ENCODE results near the gene SMARCB1. TPM values are rescaled to one million over a fixed set of nuclear protein-coding genes. Genes with fewer than 3 reads are reported as not detected.

The SMARCB1 gene
- total and polyA plus RNA-seq, 4 donors, result 24.2 to 53.5 (median 40.0) TPM

DNA sequence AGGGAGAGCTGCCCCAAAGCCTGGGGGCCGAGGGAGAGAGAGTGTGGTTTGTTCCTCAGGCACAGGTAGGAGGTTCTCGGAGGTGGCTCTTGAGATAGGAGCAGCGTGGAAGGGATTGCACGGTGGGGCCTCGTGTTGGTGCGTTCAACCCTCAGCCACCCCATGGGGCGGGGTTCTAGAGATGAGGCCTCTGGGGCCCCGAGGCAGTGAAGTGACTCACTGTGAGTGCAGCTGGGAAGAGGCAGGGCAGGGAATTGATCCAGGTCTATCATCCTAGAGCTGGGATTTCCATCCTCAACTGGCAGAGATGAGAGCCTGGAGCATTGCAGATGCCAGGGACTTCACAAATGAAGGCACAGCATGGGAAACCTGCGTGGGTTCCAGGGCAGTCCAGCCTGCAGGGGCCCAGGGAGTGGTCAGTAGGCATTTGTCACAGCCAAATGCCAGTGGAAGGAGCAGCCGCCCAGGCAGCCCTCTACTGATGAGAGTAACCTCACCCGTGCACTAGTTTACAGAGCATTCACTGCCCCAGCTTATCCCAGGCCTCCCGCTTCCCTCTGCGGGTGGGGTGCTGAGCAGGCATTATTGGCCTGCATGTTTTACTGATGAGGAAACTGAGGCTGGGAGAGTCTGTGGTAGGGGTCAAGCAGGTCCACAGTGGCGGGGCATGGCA, 5.1 kb upstream of the SMARCB1 start:
- Histone ChIP-seq H3K27me3 (ENCODE audit: control insufficient read depth in 1 of 2, insufficient read depth in 2 of 2, low read length in 1 of 2) (no peaks in the 10 kb centered on the region), H3K9me3 (ENCODE audit: control insufficient read depth, low read length) (no peaks in the 10 kb centered on the region), H3K36me3 (ENCODE audit: control insufficient read depth in 1 of 2, insufficient read depth in 2 of 2, low read length in 1 of 2) (no peaks in the 10 kb centered on the region), H3K27ac (ENCODE audit: low read depth in 1 of 2, low read length in 2 of 2) (no peak overlapping the region), H3K4me1 (ENCODE audit: control insufficient read depth in 1 of 2, insufficient read depth in 2 of 2, low read length in 2 of 2) (no peaks in the 10 kb centered on the region), H3K4me3 (ENCODE audit: low read length in 2 of 2) (no peak overlapping the region)
- 87 to 89% methylated on average over 14 of the region's 14 CpGs for WGBS, 2 donors
- no peak for DNase-seq
- intact Hi-C loops (cut with DNase I), result no loop called here
- ATAC-seq (ENCODE audit: low FRiP score), result no peak

DNA sequence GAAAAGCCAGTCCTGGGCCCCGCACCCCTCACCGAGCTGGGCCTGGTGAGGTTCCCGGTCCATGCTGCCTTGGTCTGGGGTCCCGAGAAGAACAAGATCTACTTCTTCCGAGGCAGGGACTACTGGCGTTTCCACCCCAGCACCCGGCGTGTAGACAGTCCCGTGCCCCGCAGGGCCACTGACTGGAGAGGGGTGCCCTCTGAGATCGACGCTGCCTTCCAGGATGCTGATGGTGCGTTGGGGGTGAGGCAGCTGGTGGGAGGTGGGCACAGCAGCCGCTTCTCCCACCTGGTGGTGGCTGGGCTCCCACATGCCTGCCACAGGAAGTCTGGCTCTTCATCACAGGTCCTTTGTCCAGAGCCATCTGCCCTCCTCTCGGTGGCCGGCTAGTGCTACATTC, 4.5 kb upstream of the SMARCB1 start:
- WGBS, 2 donors, result 96 to 98% methylated on average over 16 of the region's 16 CpGs
- Histone ChIP-seq H3K4me1 (ENCODE audit: control insufficient read depth in 1 of 2, insufficient read depth in 2 of 2, low read length in 2 of 2) (no peaks in the 10 kb centered on the region), H3K27ac (ENCODE audit: low read depth in 1 of 2, low read length in 2 of 2) (no peak overlapping the region), H3K36me3 (ENCODE audit: control insufficient read depth in 1 of 2, insufficient read depth in 2 of 2, low read length in 1 of 2) (no peaks in the 10 kb centered on the region), H3K4me3 (ENCODE audit: low read length in 2 of 2) (no peak overlapping the region), H3K27me3 (ENCODE audit: control insufficient read depth in 1 of 2, insufficient read depth in 2 of 2, low read length in 1 of 2) (no peaks in the 10 kb centered on the region), H3K9me3 (ENCODE audit: control insufficient read depth, low read length) (no peaks in the 10 kb centered on the region)
- ATAC-seq (ENCODE audit: low FRiP score) (no peak), DNase-seq (no peak)
- intact Hi-C loops (cut with DNase I), result no loop called here

DNA sequence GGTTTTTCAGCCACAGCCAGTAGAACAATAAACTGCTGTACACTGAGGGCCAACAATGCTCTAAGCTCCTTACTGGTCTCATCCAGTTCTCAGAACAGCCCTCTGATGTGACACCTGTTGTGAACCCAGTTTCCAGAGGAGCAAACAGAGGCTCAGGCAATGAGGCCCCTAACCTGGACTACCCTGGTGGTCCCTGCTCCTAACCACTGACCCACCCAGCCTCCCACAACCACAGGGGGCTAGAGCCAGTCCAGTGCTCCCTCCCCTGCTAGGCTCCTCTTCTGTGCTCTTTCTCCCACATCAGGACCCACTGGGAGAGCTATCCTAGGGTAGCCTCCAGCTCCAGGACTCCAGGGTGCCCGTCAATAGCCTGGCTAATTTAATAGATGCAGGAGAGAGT, 4.1 kb upstream of the SMARCB1 start:
- WGBS, 2 donors, result 95 to 100% methylated on average over 1 of the region's 1 CpG
- ATAC-seq (ENCODE audit: low FRiP score) (no peak), DNase-seq (no peak)
- Histone ChIP-seq H3K27ac (ENCODE audit: low read depth in 1 of 2, low read length in 2 of 2) (no peak overlapping the region), H3K27me3 (ENCODE audit: control insufficient read depth in 1 of 2, insufficient read depth in 2 of 2, low read length in 1 of 2) (no peaks in the 10 kb centered on the region), H3K9me3 (ENCODE audit: control insufficient read depth, low read length) (no peaks in the 10 kb centered on the region), H3K4me3 (ENCODE audit: low read length in 2 of 2) (no peak overlapping the region), H3K4me1 (ENCODE audit: control insufficient read depth in 1 of 2, insufficient read depth in 2 of 2, low read length in 2 of 2) (no peaks in the 10 kb centered on the region), H3K36me3 (ENCODE audit: control insufficient read depth in 1 of 2, insufficient read depth in 2 of 2, low read length in 1 of 2) (no peaks in the 10 kb centered on the region)
- intact Hi-C loops (cut with DNase I), result no loop called here

DNA sequence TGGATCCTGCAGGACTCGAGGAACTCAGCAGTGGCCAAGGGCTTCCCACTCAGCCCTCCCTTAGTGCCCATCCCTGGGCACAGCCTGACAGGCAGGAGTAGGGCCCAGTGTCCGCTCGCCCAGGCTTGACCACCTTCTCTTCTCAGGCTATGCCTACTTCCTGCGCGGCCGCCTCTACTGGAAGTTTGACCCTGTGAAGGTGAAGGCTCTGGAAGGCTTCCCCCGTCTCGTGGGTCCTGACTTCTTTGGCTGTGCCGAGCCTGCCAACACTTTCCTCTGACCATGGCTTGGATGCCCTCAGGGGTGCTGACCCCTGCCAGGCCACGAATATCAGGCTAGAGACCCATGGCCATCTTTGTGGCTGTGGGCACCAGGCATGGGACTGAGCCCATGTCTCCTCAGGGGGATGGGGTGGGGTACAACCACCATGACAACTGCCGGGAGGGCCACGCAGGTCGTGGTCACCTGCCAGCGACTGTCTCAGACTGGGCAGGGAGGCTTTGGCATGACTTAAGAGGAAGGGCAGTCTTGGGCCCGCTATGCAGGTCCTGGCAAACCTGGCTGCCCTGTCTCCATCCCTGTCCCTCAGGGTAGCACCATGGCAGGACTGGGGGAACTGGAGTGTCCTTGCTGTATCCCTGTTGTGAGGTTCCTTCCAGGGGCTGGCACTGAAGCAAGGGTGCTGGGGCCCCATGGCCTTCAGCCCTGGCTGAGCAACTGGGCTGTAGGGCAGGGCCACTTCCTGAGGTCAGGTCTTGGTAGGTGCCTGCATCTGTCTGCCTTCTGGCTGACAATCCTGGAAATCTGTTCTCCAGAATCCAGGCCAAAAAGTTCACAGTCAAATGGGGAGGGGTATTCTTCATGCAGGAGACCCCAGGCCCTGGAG, 3.3 kb upstream of the SMARCB1 start:
- 85 to 91% methylated on average over 15 of the region's 15 CpGs for WGBS, 2 donors
- no peaks in the 10 kb centered on the region for H3K9me3 ChIP-seq (ENCODE audit: control insufficient read depth, low read length)
- no peak overlapping the region for H3K27ac ChIP-seq (ENCODE audit: low read depth in 1 of 2, low read length in 2 of 2)
- no peak for DNase-seq
- H3K4me1 ChIP-seq (ENCODE audit: control insufficient read depth in 1 of 2, insufficient read depth in 2 of 2, low read length in 2 of 2), result no peaks in the 10 kb centered on the region
- no peak for ATAC-seq (ENCODE audit: low FRiP score)
- no peaks in the 10 kb centered on the region for H3K27me3 ChIP-seq (ENCODE audit: control insufficient read depth in 1 of 2, insufficient read depth in 2 of 2, low read length in 1 of 2)
- no peak overlapping the region for H3K4me3 ChIP-seq (ENCODE audit: low read length in 2 of 2)
- no peaks in the 10 kb centered on the region for H3K36me3 ChIP-seq (ENCODE audit: control insufficient read depth in 1 of 2, insufficient read depth in 2 of 2, low read length in 1 of 2)
- intact Hi-C loops (cut with DNase I), result no loop called here

DNA sequence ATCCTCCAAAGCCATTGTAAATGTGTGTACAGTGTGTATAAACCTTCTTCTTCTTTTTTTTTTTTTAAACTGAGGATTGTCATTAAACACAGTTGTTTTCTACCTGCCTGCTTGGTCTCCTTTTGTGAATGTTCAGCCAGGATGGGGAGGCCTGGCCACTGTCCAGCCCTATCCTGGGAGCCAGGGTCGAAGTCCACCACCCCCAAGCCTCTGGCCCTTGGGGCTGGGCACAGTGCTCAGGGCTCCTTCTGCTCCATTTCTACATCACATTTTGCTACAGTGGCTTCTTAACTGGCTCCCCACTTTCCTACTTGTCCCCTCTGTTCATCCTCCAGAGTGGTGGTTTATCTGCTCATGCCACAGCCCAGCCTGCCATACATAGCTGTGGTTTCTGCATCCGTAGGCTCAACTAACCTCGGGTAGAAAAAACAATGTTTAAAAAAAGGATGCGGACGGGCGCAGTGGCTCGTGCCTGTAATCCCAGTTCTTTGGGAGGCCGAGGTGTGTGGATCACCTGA, 2.5 kb upstream of the SMARCB1 start:
- 82 to 87% methylated on average over 8 of the region's 8 CpGs for WGBS, 2 donors
- no peak overlapping the region for H3K4me3 ChIP-seq (ENCODE audit: low read length in 2 of 2)
- ATAC-seq (ENCODE audit: low FRiP score) (no peak), DNase-seq (no peak)
- H3K9me3 ChIP-seq (ENCODE audit: control insufficient read depth, low read length), result no peaks in the 10 kb centered on the region
- H3K27me3 ChIP-seq (ENCODE audit: control insufficient read depth in 1 of 2, insufficient read depth in 2 of 2, low read length in 1 of 2), result no peaks in the 10 kb centered on the region
- no peaks in the 10 kb centered on the region for H3K4me1 ChIP-seq (ENCODE audit: control insufficient read depth in 1 of 2, insufficient read depth in 2 of 2, low read length in 2 of 2)
- no peaks in the 10 kb centered on the region for H3K36me3 ChIP-seq (ENCODE audit: control insufficient read depth in 1 of 2, insufficient read depth in 2 of 2, low read length in 1 of 2)
- no peak overlapping the region for H3K27ac ChIP-seq (ENCODE audit: low read depth in 1 of 2, low read length in 2 of 2)
- intact Hi-C loops (cut with DNase I), result no loop called here

DNA sequence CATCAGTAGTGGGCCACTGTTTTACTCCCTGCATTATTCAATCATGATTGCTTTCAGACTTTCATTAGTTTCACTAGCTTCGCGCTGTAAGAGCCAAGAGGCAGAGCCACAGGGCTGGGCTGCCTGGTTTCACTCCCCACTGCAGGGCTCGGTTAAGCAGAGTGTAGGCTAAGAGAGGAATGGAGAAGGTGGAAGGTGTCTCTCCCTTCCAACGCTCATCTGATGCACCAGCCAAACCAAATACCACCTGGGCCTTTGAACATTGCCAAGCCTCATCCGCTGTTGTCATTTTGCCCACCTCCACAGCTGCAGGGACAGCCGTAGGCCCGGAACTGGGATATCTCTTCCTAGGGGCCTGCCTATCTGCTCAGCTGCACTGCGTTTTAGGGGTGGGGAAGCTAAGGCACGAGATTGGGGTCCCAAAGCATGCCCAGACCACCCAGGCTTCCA, 480 bp upstream of the SMARCB1 start:
- Histone ChIP-seq H3K27ac (ENCODE audit: low read depth in 1 of 2, low read length in 2 of 2) (peak overlapping the region in 1 of 2 donors; percentile 68), H3K27me3 (ENCODE audit: control insufficient read depth in 1 of 2, insufficient read depth in 2 of 2, low read length in 1 of 2) (no peaks in the 10 kb centered on the region), H3K4me1 (ENCODE audit: control insufficient read depth in 1 of 2, insufficient read depth in 2 of 2, low read length in 2 of 2) (no peaks in the 10 kb centered on the region), H3K9me3 (ENCODE audit: control insufficient read depth, low read length) (no peaks in the 10 kb centered on the region), H3K36me3 (ENCODE audit: control insufficient read depth in 1 of 2, insufficient read depth in 2 of 2, low read length in 1 of 2) (no peaks in the 10 kb centered on the region), H3K4me3 (ENCODE audit: low read length in 2 of 2) (no peak overlapping the region)
- intact Hi-C loops (cut with DNase I), result loop anchor here in 1 of 2 donors (1.0 to 2.0 kb wide), 3 partner anchors 17 to 53 kb away; partner anchors contain the start of gene DERL3
- WGBS, 2 donors, result 9 to 13% methylated on average over 9 of the region's 9 CpGs
- no peak for DNase-seq
- peak; percentile 16 for ATAC-seq (ENCODE audit: low FRiP score)

DNA sequence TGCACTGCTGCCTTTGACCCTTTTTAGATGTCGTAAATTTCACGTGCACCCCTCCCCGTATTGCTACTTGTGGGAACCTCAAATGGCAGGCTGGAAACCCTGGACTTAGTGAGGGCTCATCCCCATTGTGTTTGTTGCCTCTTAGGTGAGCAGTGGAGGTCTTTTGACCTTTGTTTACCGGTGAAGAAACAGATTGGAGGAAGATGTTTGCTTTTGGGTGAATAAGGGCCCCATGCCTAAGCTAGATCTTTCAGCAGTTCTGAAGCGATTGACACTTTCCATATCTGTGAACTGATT, 782 bp downstream of the SMARCB1 start:
- WGBS, 2 donors, result 0 to 1% methylated on average over 5 of the region's 5 CpGs

DNA sequence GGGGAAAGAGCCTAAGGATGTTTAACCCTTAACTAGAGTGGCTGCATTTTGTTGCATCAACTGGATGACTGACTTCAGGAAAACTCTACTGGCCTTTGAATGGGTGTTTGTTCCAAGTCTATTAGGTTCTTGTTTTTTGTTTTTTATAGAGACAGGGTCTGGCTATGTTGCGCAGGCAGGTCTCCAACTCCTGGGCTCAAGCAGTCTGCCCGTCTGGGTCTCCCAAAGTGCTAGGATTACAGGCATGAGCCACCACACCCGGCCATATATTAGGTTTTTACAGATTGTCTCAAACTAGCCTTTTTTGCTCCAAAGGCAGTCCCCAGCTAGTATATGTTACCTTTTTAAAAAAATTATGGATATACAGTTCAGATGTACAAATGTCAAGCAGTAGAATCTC, 1.1 kb downstream of the SMARCB1 start:
- no peak for DNase-seq
- Histone ChIP-seq H3K4me1 (ENCODE audit: control insufficient read depth in 1 of 2, insufficient read depth in 2 of 2, low read length in 2 of 2) (no peaks in the 10 kb centered on the region), H3K27me3 (ENCODE audit: control insufficient read depth in 1 of 2, insufficient read depth in 2 of 2, low read length in 1 of 2) (no peaks in the 10 kb centered on the region), H3K4me3 (ENCODE audit: low read length in 2 of 2) (peak overlapping the region in 1 of 2 donors; percentile 82), H3K36me3 (ENCODE audit: control insufficient read depth in 1 of 2, insufficient read depth in 2 of 2, low read length in 1 of 2) (no peaks in the 10 kb centered on the region), H3K27ac (ENCODE audit: low read depth in 1 of 2, low read length in 2 of 2) (no peak overlapping the region), H3K9me3 (ENCODE audit: control insufficient read depth, low read length) (no peaks in the 10 kb centered on the region)
- WGBS, 2 donors, result 19 to 27% methylated on average over 3 of the region's 3 CpGs
- intact Hi-C loops (cut with DNase I), result loop anchor here in 1 of 2 donors (2.0 kb wide), 2 partner anchors 19 to 51 kb away; partner anchors contain the start of gene DERL3
- ATAC-seq (ENCODE audit: low FRiP score), result no peak

More for the DNA sequence above, 782 bp downstream of the SMARCB1 start:
- Histone ChIP-seq H3K4me3 (ENCODE audit: low read length in 2 of 2) (peak overlapping the region; percentile 64 to 82), H3K27me3 (ENCODE audit: control insufficient read depth in 1 of 2, insufficient read depth in 2 of 2, low read length in 1 of 2) (no peaks in the 10 kb centered on the region), H3K4me1 (ENCODE audit: control insufficient read depth in 1 of 2, insufficient read depth in 2 of 2, low read length in 2 of 2) (no peaks in the 10 kb centered on the region), H3K36me3 (ENCODE audit: control insufficient read depth in 1 of 2, insufficient read depth in 2 of 2, low read length in 1 of 2) (no peaks in the 10 kb centered on the region), H3K9me3 (ENCODE audit: control insufficient read depth, low read length) (no peaks in the 10 kb centered on the region), H3K27ac (ENCODE audit: low read depth in 1 of 2, low read length in 2 of 2) (no peak overlapping the region)
- no peak for DNase-seq
- ATAC-seq (ENCODE audit: low FRiP score), result no peak
- intact Hi-C loops (cut with DNase I), result loop anchor here in 1 of 2 donors (2.0 kb wide), 2 partner anchors 19 to 51 kb away; partner anchors contain the start of gene DERL3

Measured in aorta (tissue), 5 donors.